Natural killer cell (primary cell): ENCODE results near the gene PLEKHG4. TPM values are rescaled to one million over a fixed set of nuclear protein-coding genes. Genes with fewer than 3 reads are reported as not detected.

ENCODE experiments used
- ATAC-seq, 3 donors: fragments of 150-1000 bp in 2 of 3; fragments of 200-7000 bp in 1 of 3; cut with Tn5 transposase; 1 replicate in 1 of 3; 2 replicates in 2 of 3; pipeline ENCODE4 v1.10.0; 2021; ENCODE audit warnings: mild to moderate bottlenecking in 2 of 3, moderate library complexity in 2 of 3
- DNase-seq, 2 donors: peaks; one replicate each; pipeline versions ENCODE4 v3.0.0 to v3.0.0-alpha.2; 2013 to 2021; ENCODE audit warnings: mixed read lengths in 1 of 2
- H3K27ac ChIP-seq: one replicate; pipeline ENCODE4 v1.5.1; 2013; ENCODE audit warnings: mild to moderate bottlenecking, low read length
- H3K27me3 ChIP-seq: one replicate; pipeline ENCODE4 v1.6.1; 2013; ENCODE audit warnings: low read length; ENCODE audit not compliant: control insufficient read depth, insufficient read depth
- H3K36me3 ChIP-seq: one replicate; pipeline ENCODE4 v1.6.1; 2013; ENCODE audit warnings: low read length; ENCODE audit not compliant: control insufficient read depth, insufficient read depth
- H3K4me1 ChIP-seq: one replicate; pipeline ENCODE4 v1.6.1; 2013; ENCODE audit warnings: low read length; ENCODE audit not compliant: control insufficient read depth, insufficient read depth
- H3K4me3 ChIP-seq: one replicate; pipeline ENCODE4 v1.5.1; 2013; ENCODE audit warnings: low read length
- H3K9me3 ChIP-seq: one replicate; pipeline ENCODE4 v1.6.1; 2013; ENCODE audit warnings: low read length; ENCODE audit not compliant: control insufficient read depth, insufficient read depth
- H3K27ac Mint-ChIP-seq, 2 donors: one replicate each; pipeline ENCODE4 v1.8.0; 2022; ENCODE audit warnings: mild to moderate bottlenecking in 2 of 2, mixed read lengths in 2 of 2, moderate library complexity in 1 of 2
- H3K27me3 Mint-ChIP-seq, 2 donors: one replicate each; pipeline ENCODE4 v1.8.0; 2022; ENCODE audit warnings: low read depth in 2 of 2, mixed read lengths in 2 of 2
- H3K36me3 Mint-ChIP-seq: one replicate; pipeline ENCODE4 v1.8.0; 2022; ENCODE audit warnings: mixed read lengths
- H3K4me1 Mint-ChIP-seq, 2 donors: one replicate each; pipeline ENCODE4 v1.8.0; 2022; ENCODE audit warnings: mixed read lengths in 2 of 2
- H3K4me3 Mint-ChIP-seq: one replicate; pipeline ENCODE4 v1.8.0; 2022; ENCODE audit warnings: mild to moderate bottlenecking, moderate library complexity, mixed read lengths
- H3K9me3 Mint-ChIP-seq, 2 donors: one replicate each; pipeline ENCODE4 v1.8.0; 2022; ENCODE audit warnings: mixed read lengths in 2 of 2
- CTCF ChIP-seq: fragments of 200-600 bp; IDR thresholded peaks from one replicate; pipeline ENCODE4 v1.8.0; 2022; ENCODE audit warnings: antibody characterized with exemption
- WGBS: methylation state at CpG from one replicate; pipeline ENCODE4 v1.1.7; 2013; ENCODE audit warnings: missing lambda C conversion rate; ENCODE audit not compliant: insufficient coverage; 5-methylcytosine and 5-hydroxymethylcytosine counted together
- intact Hi-C: fragments of 100-400 bp; cut with micrococcal nuclease; formaldehyde crosslinking; loops from one replicate; pipeline ENCODE4 v1.14.2; 2022
- total RNA-seq, 4 donors: library from RNA; stranded (reverse); fragments of 120-200 nt in 1 of 4; gene quantifications; one replicate each; pipeline versions ENCODE4 v1.2.3 to v1.2.4, GENCODE V29; 2013 to 2022

Gene PLEKHG4
- total RNA-seq, 3 donors from 2014 or later (not counting 1 experiment from before 2014, with no cell fraction given) = 6.8 to 14.7 (median 8.5) TPM

GRCh38 chr16:67246756-67247191 is 32.6 kb upstream of the PLEKHG4 start:
- H3K27me3 Mint-ChIP-seq = peaks cover 18 to 30% of the 10 kb centered on the region in 2 donors
- peaks cover 33 to 58% of the 10 kb centered on the region in 2 donors for H3K4me1 Mint-ChIP-seq
- no peak for TF ChIP-seq CTCF
- no peaks in the 10 kb centered on the region for H3K36me3 Mint-ChIP-seq
- peaks cover 17% of the 10 kb centered on the region for H3K27me3 ChIP-seq
- 0% methylated on average over 26 of the region's 26 CpGs for WGBS
- DNase-seq = no peak
- H3K9me3 Mint-ChIP-seq = no peaks in the 10 kb centered on the region
- ATAC-seq = no peak
- H3K27ac Mint-ChIP-seq = peak overlapping the region; percentile 92 to 98
- peak overlapping the region; percentile 65 for H3K4me3 ChIP-seq
- H3K9me3 ChIP-seq = no peaks in the 10 kb centered on the region
- H3K36me3 ChIP-seq = no peaks in the 10 kb centered on the region
- H3K4me1 ChIP-seq = peaks cover 57% of the 10 kb centered on the region
- peak overlapping the region; percentile 96 for H3K4me3 Mint-ChIP-seq
- peak overlapping the region; percentile 56 for H3K27ac ChIP-seq
- intact Hi-C loops = loop anchor here (1.0 to 2.0 kb wide), 2 partner anchors 19 to 64 kb away; partner anchors contain the start of genes MATCAP1 and TMEM208

- H3K9me3 Mint-ChIP-seq = no peaks in the 10 kb centered on the region
- no peak for TF ChIP-seq CTCF
- no peaks in the 10 kb centered on the region for H3K36me3 ChIP-seq
- peak within 1 kb of the TSS; percentile 65 for H3K4me3 ChIP-seq
- peaks cover 54% of the 10 kb centered on the region for H3K4me1 ChIP-seq
- H3K4me3 Mint-ChIP-seq = peak within 1 kb of the TSS; percentile 96
- H3K27me3 ChIP-seq = peaks cover 17% of the 10 kb centered on the region
- no peaks in the 10 kb centered on the region for H3K36me3 Mint-ChIP-seq
- H3K27ac Mint-ChIP-seq = peak within 1 kb of the TSS; percentile 92 to 98
- H3K27ac ChIP-seq = peak within 1 kb of the TSS; percentile 60
- DNase-seq = peak; percentile 95 to 99
- WGBS = under 1% methylated on average over 60 of the region's 60 CpGs
- H3K4me1 Mint-ChIP-seq = peaks cover 30 to 56% of the 10 kb centered on the region in 2 donors
- H3K27me3 Mint-ChIP-seq = peaks cover 18 to 31% of the 10 kb centered on the region in 2 donors
- ATAC-seq = peak; percentile 73 to 91 (median 82)
- intact Hi-C loops = loop anchor here (1.0 to 2.0 kb wide), 2 partner anchors 20 to 65 kb away; partner anchors contain the start of genes MATCAP1 and TMEM208
- no peaks in the 10 kb centered on the region for H3K9me3 ChIP-seq
Observed at GRCh38 chr16:67247192-67248072, 31.9 kb upstream of the PLEKHG4 start, which contains the start of gene FHOD1. FHOD1 (minus strand) TSS chr16:67247481; CDS start chr16:67247410, 71 bp downstream.

- Histone ChIP-seq H3K27me3 (peaks cover 17% of the 10 kb centered on the region), H3K4me1 (peaks cover 52% of the 10 kb centered on the region), H3K36me3 (no peaks in the 10 kb centered on the region), H3K27ac (peak overlapping the region; percentile 60), H3K4me3 (peak overlapping the region; percentile 65), H3K9me3 (no peaks in the 10 kb centered on the region)
- TF ChIP-seq CTCF = no peak
- WGBS = 12% methylated on average over 7 of the region's 7 CpGs
- Mint-ChIP-seq H3K27ac (peak overlapping the region; percentile 92 to 98), H3K4me1 (peaks cover 26 to 52% of the 10 kb centered on the region in 2 donors), H3K36me3 (no peaks in the 10 kb centered on the region), H3K9me3 (no peaks in the 10 kb centered on the region), H3K27me3 (peaks cover 18 to 35% of the 10 kb centered on the region in 2 donors), H3K4me3 (peak overlapping the region; percentile 96)
- DNase-seq (peak in 1 of 2 donors; percentile 35), ATAC-seq (no peak)
- intact Hi-C loops = no loop called here
Observed at GRCh38 chr16:67248073-67248400, 31.3 kb upstream of the PLEKHG4 start.
